Islet of Langerhans (tissue), 1 donor: ENCODE measurements around the gene MLPH.

Source experiments
- FAIRE-seq: peaks from one replicate; lab custom pipeline; 2011; peaks lifted over from hg19 to GRCh38; lab: Jason Lieb, UNC

The MLPH gene

GRCh38 chr2:237524631-237525030 is 37.6 kb downstream of the MLPH start:
- FAIRE-seq = no peak

GRCh38 chr2:237525559-237526157 is 38.6 kb downstream of the MLPH start:
- no peak for FAIRE-seq

- no peak for FAIRE-seq
Measured at GRCh38 chr2:237527233-237527632, 40.2 kb downstream of the MLPH start.

GRCh38 chr2:237527766-237528165 is 40.7 kb downstream of the MLPH start:
- no peak for FAIRE-seq

GRCh38 chr2:237529452-237530402 is 42.7 kb downstream of the MLPH start:
- no peak for FAIRE-seq

- FAIRE-seq = no peak
Measured at GRCh38 chr2:237530472-237531433, 43.7 kb downstream of the MLPH start.

- FAIRE-seq = no peak
Measured at GRCh38 chr2:237532160-237532559, 45.1 kb downstream of the MLPH start.

GRCh38 chr2:237533668-237534161 is 46.7 kb downstream of the MLPH start:
- peak; percentile 79 for FAIRE-seq

GRCh38 chr2:237534380-237534779 is 47.3 kb downstream of the MLPH start:
- FAIRE-seq = no peak

- FAIRE-seq = no peak
Measured at GRCh38 chr2:237535385-237536082, 48.5 kb downstream of the MLPH start.

- no peak for FAIRE-seq
Measured at GRCh38 chr2:237536083-237536415, 49.0 kb downstream of the MLPH start.

- no peak for FAIRE-seq
Measured at GRCh38 chr2:237536617-237537016, 49.6 kb downstream of the MLPH start.

GRCh38 chr2:237538001-237538720 is 51.1 kb downstream of the MLPH start:
- FAIRE-seq = no peak

GRCh38 chr2:237538901-237539300 is 51.9 kb downstream of the MLPH start:
- no peak for FAIRE-seq

GRCh38 chr2:237539681-237540080 is 52.6 kb downstream of the MLPH start:
- no peak for FAIRE-seq

GRCh38 chr2:237540223-237540775 is 53.2 kb downstream of the MLPH start:
- no peak for FAIRE-seq

GRCh38 chr2:237540823-237541222 is 53.8 kb downstream of the MLPH start:
- no peak for FAIRE-seq

- no peak for FAIRE-seq
Measured at GRCh38 chr2:237541243-237541642, 54.2 kb downstream of the MLPH start.

- FAIRE-seq = no peak
Measured at GRCh38 chr2:237542001-237542704, 55.1 kb downstream of the MLPH start.
